ENCODE data around the gene MALL. TPM values are rescaled to one million over a fixed set of nuclear protein-coding genes. Genes with fewer than 3 reads are reported as not detected.
"Not testable (repeated sequence)": the region's sequence is repeated elsewhere in the genome, so short reads cannot be mapped to it uniquely, and the experiment has no call there.

MALL gene
- total RNA-seq = under 1 TPM; 0.47 to 0.50 TPM
- polyA plus RNA-seq = 0.38 TPM

- H3K27ac ChIP-seq (ENCODE audit: low read depth, low read length) = no peak within 1 kb of the TSS
- ChIA-PET POLR2A (no interaction called here), CTCF (no interaction called here)
- Mint-ChIP-seq H3K4me3 (no peak within 1 kb of the TSS), H3K27ac (no peak within 1 kb of the TSS), H3K27me3 (peaks cover 22 to 68% of the 10 kb centered on the region in 2 donors), H3K36me3 (no peaks in the 10 kb centered on the region), H3K4me1 (peaks cover 0 to 3% (median 0%) of the 10 kb centered on the region in 3 donors), H3K9me3 (peaks cover 0 to 5% (median 1%) of the 10 kb centered on the region in 5 donors)
- H3K27me3 ChIP-seq (ENCODE audit: insufficient read depth, low read length, poor library complexity, severe bottlenecking) = no peaks in the 10 kb centered on the region
- no peaks in the 10 kb centered on the region for H3K36me3 ChIP-seq (ENCODE audit: insufficient read depth, low read length)
- H3K4me3 ChIP-seq (ENCODE audit: low read length) = no peak within 1 kb of the TSS
- no peaks in the 10 kb centered on the region for H3K9me3 ChIP-seq (ENCODE audit: low read length)
- no peak for DNase-seq
- no peaks in the 10 kb centered on the region for H3K4me1 ChIP-seq (ENCODE audit: insufficient read depth, low read length)
These were observed at the start of gene MALL for GRCh38 chr2:110115291-110116032. TSS of gene MALL (minus strand) at chr2:110115822. CDS start at chr2:110115792, 30 bp downstream.

DNA sequence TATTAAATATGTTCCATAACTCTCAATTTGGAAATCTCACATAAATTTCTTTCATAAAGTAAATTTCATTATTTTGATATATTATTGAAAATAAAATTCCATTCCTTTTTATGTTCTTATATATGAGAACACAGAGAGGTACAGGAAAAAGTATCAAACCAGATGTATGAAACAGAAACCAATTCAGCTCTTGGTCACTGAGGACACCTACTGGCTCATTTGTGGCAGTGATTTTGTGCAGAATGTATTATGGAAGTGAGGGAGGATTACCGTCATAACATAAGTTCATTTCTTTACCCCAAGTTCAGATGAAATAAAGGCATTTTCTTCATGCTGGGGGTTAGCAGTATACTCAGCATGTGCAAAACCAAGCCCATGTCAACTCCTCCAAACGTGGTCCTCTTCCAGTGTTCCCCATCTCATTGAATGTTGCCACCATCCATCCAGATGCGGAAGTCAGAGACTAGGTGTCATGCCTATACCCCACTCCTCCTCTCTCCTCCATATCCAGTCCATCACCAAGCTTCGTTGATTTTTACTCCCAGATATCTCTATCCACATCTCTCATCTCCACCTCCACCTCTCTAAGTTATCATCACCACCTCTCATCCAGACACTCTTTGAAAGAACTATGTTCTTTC, 41.7 kb upstream of the MALL start:
- H3K9me3 Mint-ChIP-seq = peaks cover 7 to 15% (median 8%) of the 10 kb centered on the region in 5 donors
- POLR2A ChIA-PET = no interaction called here
- CTCF ChIA-PET = interaction anchor here (0.7 to 1.3 kb wide), 5 partner anchors 8 to 23 kb away, joined by 3 read pairs; no protein-coding TSS in a partner anchor
- DNase-seq = no peak
- Histone ChIP-seq H3K36me3 (ENCODE audit: insufficient read depth, low read length) (no peaks in the 10 kb centered on the region), H3K4me1 (ENCODE audit: insufficient read depth, low read length) (no peaks in the 10 kb centered on the region), H3K27ac (ENCODE audit: low read depth, low read length) (no peak overlapping the region), H3K4me3 (ENCODE audit: low read length) (no peak overlapping the region), H3K27me3 (ENCODE audit: insufficient read depth, low read length, poor library complexity, severe bottlenecking) (no peaks in the 10 kb centered on the region), H3K9me3 (ENCODE audit: low read length) (no peaks in the 10 kb centered on the region)
- peaks cover 0 to under 1% of the 10 kb centered on the region in 2 donors for H3K27me3 Mint-ChIP-seq
- peaks cover 0 to 6% (median 5%) of the 10 kb centered on the region in 3 donors for H3K4me1 Mint-ChIP-seq
- peaks cover 0 to 8% (median 0%) of the 10 kb centered on the region in 3 donors for H3K36me3 Mint-ChIP-seq
- H3K27ac Mint-ChIP-seq = no peak overlapping the region
- no peak overlapping the region for H3K4me3 Mint-ChIP-seq

- H3K27me3 ChIP-seq (ENCODE audit: insufficient read depth, low read length, poor library complexity, severe bottlenecking); H3K4me3 ChIP-seq (ENCODE audit: low read length); CTCF ChIA-PET; DNase-seq; POLR2A ChIA-PET; H3K4me3 Mint-ChIP-seq; H3K4me1 Mint-ChIP-seq; H3K36me3 Mint-ChIP-seq; H3K27me3 Mint-ChIP-seq; H3K9me3 ChIP-seq (ENCODE audit: low read length); H3K4me1 ChIP-seq (ENCODE audit: insufficient read depth, low read length); H3K27ac Mint-ChIP-seq; H3K36me3 ChIP-seq (ENCODE audit: insufficient read depth, low read length); H3K27ac ChIP-seq (ENCODE audit: low read depth, low read length): not testable (repeated sequence)
- peaks cover 7 to 15% (median 8%) of the 10 kb centered on the region in 5 donors for H3K9me3 Mint-ChIP-seq
These were observed 39.2 kb upstream of the MALL start for GRCh38 chr2:110154828-110155227.

- H3K4me3 Mint-ChIP-seq; DNase-seq; H3K36me3 ChIP-seq (ENCODE audit: insufficient read depth, low read length); H3K27me3 Mint-ChIP-seq; H3K4me1 Mint-ChIP-seq; H3K4me3 ChIP-seq (ENCODE audit: low read length); POLR2A ChIA-PET; CTCF ChIA-PET; H3K27me3 ChIP-seq (ENCODE audit: insufficient read depth, low read length, poor library complexity, severe bottlenecking); H3K4me1 ChIP-seq (ENCODE audit: insufficient read depth, low read length); H3K36me3 Mint-ChIP-seq; H3K27ac Mint-ChIP-seq; H3K27ac ChIP-seq (ENCODE audit: low read depth, low read length); H3K9me3 ChIP-seq (ENCODE audit: low read length): not testable (repeated sequence)
- peaks cover 7 to 15% (median 8%) of the 10 kb centered on the region in 5 donors for H3K9me3 Mint-ChIP-seq
These were observed 38.6 kb upstream of the MALL start for GRCh38 chr2:110154188-110154587.

- Mint-ChIP-seq H3K27me3 (peaks cover 3 to 7% of the 10 kb centered on the region in 2 donors), H3K4me1 (peaks cover 0 to 6% (median 5%) of the 10 kb centered on the region in 3 donors), H3K4me3 (no peak overlapping the region), H3K27ac (peak overlapping the region in 1 of 8 donors; percentile 54), H3K9me3 (peaks cover 7 to 15% (median 8%) of the 10 kb centered on the region in 5 donors), H3K36me3 (peaks cover 0 to 8% (median 0%) of the 10 kb centered on the region in 3 donors)
- no peaks in the 10 kb centered on the region for H3K27me3 ChIP-seq (ENCODE audit: insufficient read depth, low read length, poor library complexity, severe bottlenecking)
- H3K27ac ChIP-seq (ENCODE audit: low read depth, low read length) = no peak overlapping the region
- no peak for DNase-seq
- ChIA-PET POLR2A (no interaction called here), CTCF (no interaction called here)
- no peak overlapping the region for H3K4me3 ChIP-seq (ENCODE audit: low read length)
- H3K36me3 ChIP-seq (ENCODE audit: insufficient read depth, low read length) = no peaks in the 10 kb centered on the region
- H3K9me3 ChIP-seq (ENCODE audit: low read length) = no peaks in the 10 kb centered on the region
- H3K4me1 ChIP-seq (ENCODE audit: insufficient read depth, low read length) = no peaks in the 10 kb centered on the region
These were observed 37.8 kb upstream of the MALL start for GRCh38 chr2:110153416-110153815.

- no peaks in the 10 kb centered on the region for H3K4me1 ChIP-seq (ENCODE audit: insufficient read depth, low read length)
- H3K27ac ChIP-seq (ENCODE audit: low read depth, low read length) = no peak overlapping the region
- Mint-ChIP-seq H3K27ac (peak overlapping the region in 1 of 8 donors; percentile 16), H3K4me1 (peaks cover 0 to 6% (median 5%) of the 10 kb centered on the region in 3 donors), H3K9me3 (peaks cover 7 to 15% (median 8%) of the 10 kb centered on the region in 5 donors), H3K36me3 (peaks cover 0 to 8% (median 0%) of the 10 kb centered on the region in 3 donors), H3K4me3 (no peak overlapping the region), H3K27me3 (peaks cover 4 to 7% of the 10 kb centered on the region in 2 donors)
- ChIA-PET POLR2A (no interaction called here), CTCF (no interaction called here)
- H3K9me3 ChIP-seq (ENCODE audit: low read length) = no peaks in the 10 kb centered on the region
- H3K36me3 ChIP-seq (ENCODE audit: insufficient read depth, low read length) = no peaks in the 10 kb centered on the region
- no peaks in the 10 kb centered on the region for H3K27me3 ChIP-seq (ENCODE audit: insufficient read depth, low read length, poor library complexity, severe bottlenecking)
- DNase-seq = no peak
- no peak overlapping the region for H3K4me3 ChIP-seq (ENCODE audit: low read length)
These were observed 37.3 kb upstream of the MALL start for GRCh38 chr2:110152943-110153342.

DNA sequence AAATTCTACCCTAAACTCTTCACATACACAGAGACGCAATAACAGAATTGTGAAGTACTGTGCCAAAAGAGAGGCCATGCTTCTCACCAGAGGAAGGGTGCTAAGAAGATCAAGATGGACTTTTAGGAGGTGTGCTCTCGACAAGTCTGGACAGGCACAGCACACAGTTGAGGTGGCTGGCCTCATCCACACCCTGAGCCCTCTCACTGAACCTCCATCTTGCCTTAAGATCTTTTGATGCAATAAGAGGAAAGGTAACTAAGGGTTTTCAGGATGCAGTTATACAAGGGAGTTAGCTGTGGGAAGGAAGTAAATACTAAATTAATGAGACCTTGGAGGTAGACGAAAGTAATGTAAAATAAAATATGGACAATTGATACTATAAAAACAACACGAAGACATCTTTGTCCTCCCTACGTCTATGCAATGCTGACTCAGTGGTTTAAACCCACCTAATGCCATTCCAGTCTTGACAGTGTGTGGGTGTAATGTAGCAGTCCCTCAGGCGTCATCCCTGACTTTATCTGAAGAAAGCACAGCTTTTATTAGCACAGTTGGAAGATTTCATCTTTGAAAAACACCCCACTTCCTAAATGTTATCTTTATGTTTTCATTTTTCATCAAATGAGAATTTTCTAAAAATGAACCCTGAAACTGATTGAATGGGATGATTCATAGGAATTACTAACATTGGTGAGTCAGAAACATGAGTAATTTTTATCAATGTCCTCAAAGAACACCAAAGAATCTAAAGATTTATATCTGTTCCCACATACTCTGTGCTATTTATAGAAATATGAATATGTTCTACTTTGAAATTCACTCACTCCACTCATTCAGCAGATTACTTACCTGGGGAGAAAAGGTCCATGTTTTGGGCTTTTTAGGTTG, 34.0 kb upstream of the MALL start:
- H3K4me3 Mint-ChIP-seq = no peak overlapping the region
- H3K27me3 Mint-ChIP-seq = peaks cover 4 to 10% of the 10 kb centered on the region in 2 donors
- CTCF ChIA-PET = no interaction called here
- H3K9me3 Mint-ChIP-seq = peaks cover 7 to 15% (median 8%) of the 10 kb centered on the region in 5 donors
- Histone ChIP-seq H3K27ac (ENCODE audit: low read depth, low read length) (no peak overlapping the region), H3K4me1 (ENCODE audit: insufficient read depth, low read length) (no peaks in the 10 kb centered on the region), H3K4me3 (ENCODE audit: low read length) (no peak overlapping the region), H3K27me3 (ENCODE audit: insufficient read depth, low read length, poor library complexity, severe bottlenecking) (no peaks in the 10 kb centered on the region), H3K9me3 (ENCODE audit: low read length) (no peaks in the 10 kb centered on the region), H3K36me3 (ENCODE audit: insufficient read depth, low read length) (no peaks in the 10 kb centered on the region)
- H3K36me3 Mint-ChIP-seq = peaks cover 0 to 7% (median 0%) of the 10 kb centered on the region in 3 donors
- no peak for DNase-seq
- no peaks in the 10 kb centered on the region for H3K4me1 Mint-ChIP-seq
- POLR2A ChIA-PET = no interaction called here
- H3K27ac Mint-ChIP-seq = no peak overlapping the region

- ChIA-PET CTCF (no interaction called here), POLR2A (no interaction called here)
- no peaks in the 10 kb centered on the region for H3K9me3 ChIP-seq (ENCODE audit: low read length)
- H3K27me3 ChIP-seq (ENCODE audit: insufficient read depth, low read length, poor library complexity, severe bottlenecking) = no peaks in the 10 kb centered on the region
- no peak for DNase-seq
- H3K27me3 Mint-ChIP-seq = peaks cover 6 to 10% of the 10 kb centered on the region in 2 donors
- H3K36me3 Mint-ChIP-seq = no peaks in the 10 kb centered on the region
- no peaks in the 10 kb centered on the region for H3K4me1 Mint-ChIP-seq
- H3K9me3 Mint-ChIP-seq = peaks cover 0 to 2% (median 0%) of the 10 kb centered on the region in 5 donors
- H3K27ac ChIP-seq (ENCODE audit: low read depth, low read length) = no peak overlapping the region
- no peaks in the 10 kb centered on the region for H3K36me3 ChIP-seq (ENCODE audit: insufficient read depth, low read length)
- no peak overlapping the region for H3K4me3 Mint-ChIP-seq
- no peak overlapping the region for H3K27ac Mint-ChIP-seq
- H3K4me3 ChIP-seq (ENCODE audit: low read length) = no peak overlapping the region
- H3K4me1 ChIP-seq (ENCODE audit: insufficient read depth, low read length) = no peaks in the 10 kb centered on the region
These were observed 31.3 kb upstream of the MALL start for GRCh38 chr2:110146945-110147332.
